ENCODE measurements around the gene ANKRD7.

DNA sequence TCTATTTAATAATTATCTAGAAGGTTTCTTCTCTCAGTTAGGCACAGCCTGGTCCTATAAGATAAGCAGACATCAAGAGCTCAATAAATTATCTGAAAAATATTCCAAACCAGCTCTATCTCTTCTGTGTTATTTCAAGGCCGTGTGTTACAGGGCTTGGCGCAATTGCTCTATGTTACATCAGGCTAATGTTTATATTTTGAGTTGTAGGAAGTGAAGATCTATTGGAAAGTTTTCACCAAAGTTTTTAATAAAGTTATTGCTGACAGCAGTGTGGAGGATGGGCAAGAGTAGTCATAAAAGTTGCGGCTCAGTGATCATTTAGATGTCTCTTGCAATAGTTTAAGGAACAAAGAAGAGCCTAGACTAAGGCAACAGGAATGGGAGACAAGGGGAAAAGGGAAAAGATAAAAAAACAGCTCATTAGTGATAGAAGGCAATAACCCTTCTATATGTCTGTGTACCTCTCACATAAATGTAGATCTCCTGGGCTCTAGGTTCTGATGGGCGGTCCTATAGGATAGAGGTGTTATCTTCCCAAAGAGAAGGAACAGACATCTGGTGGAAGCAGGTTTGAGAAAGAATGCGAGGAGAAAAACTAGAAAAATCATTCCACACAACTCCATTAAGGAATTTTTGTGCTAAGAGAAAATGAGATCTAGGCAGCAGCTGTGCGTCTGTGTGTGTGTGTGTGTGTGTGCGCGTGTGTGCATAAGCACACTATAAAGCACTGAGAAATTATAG lies 5.9 kb upstream of the ANKRD7 start:
- TF ChIP-seq, protein P1, sequence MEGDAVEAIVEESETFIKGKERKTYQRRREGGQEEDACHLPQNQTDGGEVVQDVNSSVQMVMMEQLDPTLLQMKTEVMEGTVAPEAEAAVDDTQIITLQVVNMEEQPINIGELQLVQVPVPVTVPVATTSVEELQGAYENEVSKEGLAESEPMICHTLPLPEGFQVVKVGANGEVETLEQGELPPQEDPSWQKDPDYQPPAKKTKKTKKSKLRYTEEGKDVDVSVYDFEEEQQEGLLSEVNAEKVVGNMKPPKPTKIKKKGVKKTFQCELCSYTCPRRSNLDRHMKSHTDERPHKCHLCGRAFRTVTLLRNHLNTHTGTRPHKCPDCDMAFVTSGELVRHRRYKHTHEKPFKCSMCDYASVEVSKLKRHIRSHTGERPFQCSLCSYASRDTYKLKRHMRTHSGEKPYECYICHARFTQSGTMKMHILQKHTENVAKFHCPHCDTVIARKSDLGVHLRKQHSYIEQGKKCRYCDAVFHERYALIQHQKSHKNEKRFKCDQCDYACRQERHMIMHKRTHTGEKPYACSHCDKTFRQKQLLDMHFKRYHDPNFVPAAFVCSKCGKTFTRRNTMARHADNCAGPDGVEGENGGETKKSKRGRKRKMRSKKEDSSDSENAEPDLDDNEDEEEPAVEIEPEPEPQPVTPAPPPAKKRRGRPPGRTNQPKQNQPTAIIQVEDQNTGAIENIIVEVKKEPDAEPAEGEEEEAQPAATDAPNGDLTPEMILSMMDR (IDR thresholded peaks at IDR 0.05), result no peak
- TF ChIP-seq POLR2A (IDR thresholded peaks at IDR 0.05), result no peak
- no peak for TF ChIP-seq EP300 (IDR thresholded peaks at IDR 0.05)
